Calu3 (cell line): ENCODE results near the gene RAPGEF5. TPM values are rescaled to one million over a fixed set of nuclear protein-coding genes. Genes with fewer than 3 reads are reported as not detected.
A peak's percentile ranks its signal among the peaks of the same experiment; 100 is the strongest.

Experiments
- BruUV-seq: library from RNA; stranded (reverse); fragments of 400-500 nt; replicated peaks from 2 replicates; lab custom pipeline; 2021; lab: Mats Ljungman, UMichigan
- CTCF ChIA-PET: fragments of 300-600 bp; sonication (Branson Sonifier 250); formaldehyde crosslinking; loops from one replicate; lab custom pipeline; 2022; ENCODE audit warnings: antibody characterized with exemption; lab: Charles Lee
- DNase-seq: peaks from one replicate; pipeline ENCODE4 v3.0.0; 2022
- H3K27ac Mint-ChIP-seq: one replicate; pipeline ENCODE4 v1.8.0; 2022; ENCODE audit warnings: mixed read lengths; ENCODE audit not compliant: unreplicated experiment
- H3K27me3 Mint-ChIP-seq: one replicate; pipeline ENCODE4 v1.8.0; 2022; ENCODE audit warnings: mixed read lengths; ENCODE audit not compliant: unreplicated experiment
- H3K36me3 Mint-ChIP-seq: one replicate; pipeline ENCODE4 v1.8.0; 2022; ENCODE audit warnings: mild to moderate bottlenecking, moderate library complexity, mixed read lengths; ENCODE audit not compliant: insufficient read depth, unreplicated experiment
- H3K4me1 Mint-ChIP-seq: one replicate; pipeline ENCODE4 v1.8.0; 2022; ENCODE audit warnings: mild to moderate bottlenecking, low read depth, mixed read lengths; ENCODE audit not compliant: unreplicated experiment
- H3K4me3 Mint-ChIP-seq: one replicate; pipeline ENCODE4 v1.8.0; 2022; ENCODE audit warnings: mild to moderate bottlenecking, low read depth, moderate library complexity, mixed read lengths; ENCODE audit not compliant: unreplicated experiment
- H3K9me3 Mint-ChIP-seq: one replicate; pipeline ENCODE4 v1.8.0; 2022; ENCODE audit warnings: low read depth, mixed read lengths; ENCODE audit not compliant: unreplicated experiment
- CTCF ChIP-seq: fragments of 200-600 bp; IDR thresholded peaks from one replicate; pipeline ENCODE4 v1.8.0; 2022; ENCODE audit warnings: antibody characterized with exemption; ENCODE audit not compliant: unreplicated experiment
- intact Hi-C: fragments of 100-400 bp; cut with micrococcal nuclease; formaldehyde crosslinking; loops from one replicate; pipeline ENCODE4 v1.10.0; 2022; ENCODE audit not compliant: unreplicated experiment
- total RNA-seq: library from RNA; stranded (reverse); gene quantifications from 2 replicates; pipeline ENCODE4 v1.2.3, GENCODE V29; 2022

RAPGEF5 gene
- total RNA-seq, 1 experiment from 2014 or later, result 108 TPM

DNA sequence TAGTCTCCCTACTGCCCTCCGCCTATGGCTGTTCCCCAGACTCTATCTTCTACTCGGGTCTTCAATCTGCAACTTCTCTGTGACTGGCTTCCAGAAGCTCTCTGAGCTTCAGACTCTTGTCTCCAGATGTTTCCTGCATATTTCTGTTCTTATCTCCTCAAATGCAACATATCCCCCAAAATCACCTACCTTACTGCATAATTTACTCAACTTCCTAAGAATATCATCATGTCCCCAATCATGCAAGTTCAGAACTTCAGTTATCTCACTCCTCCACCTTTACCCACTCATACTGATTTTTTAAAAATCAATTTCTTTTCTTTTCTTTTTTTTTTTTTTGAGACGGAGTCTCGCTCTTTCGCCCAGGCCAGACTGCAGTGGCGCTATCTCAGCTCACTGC, 68.8 kb downstream of the RAPGEF5 start:
- no peak for DNase-seq
- no peak for TF ChIP-seq CTCF
- Mint-ChIP-seq H3K4me1 (no peaks in the 10 kb centered on the region), H3K27ac (no peak overlapping the region), H3K9me3 (no peaks in the 10 kb centered on the region), H3K36me3 (peaks cover 12% of the 10 kb centered on the region), H3K27me3 (no peaks in the 10 kb centered on the region), H3K4me3 (no peak overlapping the region)
- no TSS peak for BruUV-seq
- intact Hi-C loops, result no loop called here
- CTCF ChIA-PET, result no interaction called here

GRCh38 chr7:22287412-22287811, 69.5 kb downstream of the RAPGEF5 start:
- no peaks in the 10 kb centered on the region for H3K27me3 Mint-ChIP-seq
- TF ChIP-seq CTCF, result no peak
- H3K9me3 Mint-ChIP-seq, result no peaks in the 10 kb centered on the region
- H3K4me3 Mint-ChIP-seq, result no peak overlapping the region
- H3K36me3 Mint-ChIP-seq, result peaks cover 12% of the 10 kb centered on the region
- H3K27ac Mint-ChIP-seq, result no peak overlapping the region
- BruUV-seq, result no TSS peak
- H3K4me1 Mint-ChIP-seq, result no peaks in the 10 kb centered on the region
- no peak for DNase-seq
- CTCF ChIA-PET, result no interaction called here
- intact Hi-C loops, result no loop called here

DNA sequence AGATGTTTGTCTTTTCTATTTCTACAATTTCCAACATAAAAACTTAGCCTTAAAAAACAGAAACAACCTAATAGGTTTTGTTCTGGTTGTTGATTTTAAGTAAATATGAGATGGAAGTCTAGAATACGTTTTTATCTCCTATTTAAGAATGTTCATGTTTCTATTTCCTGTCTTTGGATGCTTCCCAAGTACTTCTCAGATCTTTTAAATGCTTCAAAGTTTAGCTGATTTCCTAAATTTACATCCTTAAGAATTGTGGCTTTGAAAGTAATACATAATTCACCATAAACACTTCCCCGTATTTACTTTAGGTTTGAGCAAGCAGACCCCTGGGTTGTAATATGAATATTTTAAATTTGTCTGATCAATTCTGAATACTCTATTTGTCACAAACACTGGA, 70.5 kb downstream of the RAPGEF5 start:
- BruUV-seq, result no TSS peak
- Mint-ChIP-seq H3K9me3 (no peaks in the 10 kb centered on the region), H3K4me3 (no peak overlapping the region), H3K4me1 (no peaks in the 10 kb centered on the region), H3K27ac (no peak overlapping the region), H3K36me3 (peaks cover 12% of the 10 kb centered on the region), H3K27me3 (no peaks in the 10 kb centered on the region)
- no peak for TF ChIP-seq CTCF
- CTCF ChIA-PET, result no interaction called here
- no peak for DNase-seq
- intact Hi-C loops, result no loop called here

GRCh38 chr7:22281481-22281880, 75.5 kb downstream of the RAPGEF5 start:
- DNase-seq, result no peak
- no TSS peak for BruUV-seq
- Mint-ChIP-seq H3K9me3 (no peaks in the 10 kb centered on the region), H3K27ac (no peak overlapping the region), H3K4me3 (no peak overlapping the region), H3K36me3 (peaks cover 7% of the 10 kb centered on the region), H3K27me3 (no peaks in the 10 kb centered on the region), H3K4me1 (peaks cover 9% of the 10 kb centered on the region)
- intact Hi-C loops, result no loop called here
- CTCF ChIA-PET, result interaction anchor here (1.1 kb wide), 1 partner anchor 10 kb away, joined by 3 read pairs; no protein-coding TSS in a partner anchor
- no peak for TF ChIP-seq CTCF

DNA sequence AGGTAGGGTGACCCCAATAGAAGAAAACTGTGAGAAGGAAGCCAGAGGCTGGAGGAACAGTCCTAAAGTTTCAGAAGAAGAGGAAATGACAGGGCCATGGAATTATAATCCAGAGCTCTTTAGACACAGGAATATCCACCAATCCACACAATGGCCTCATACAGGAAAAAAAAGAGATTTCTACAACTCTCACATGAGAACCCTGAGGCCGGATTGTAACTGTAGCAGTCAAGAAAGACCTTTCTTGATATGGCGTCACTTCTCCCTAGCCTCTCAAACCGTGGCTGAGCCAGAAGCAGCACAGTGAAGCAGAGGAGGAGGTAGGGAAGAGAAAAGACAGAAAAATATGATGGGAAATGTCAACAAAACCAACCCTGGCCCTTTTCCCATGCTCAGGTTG, 76.9 kb downstream of the RAPGEF5 start:
- CTCF ChIA-PET, result no interaction called here
- H3K27me3 Mint-ChIP-seq, result no peaks in the 10 kb centered on the region
- intact Hi-C loops, result no loop called here
- H3K36me3 Mint-ChIP-seq, result peaks cover 9% of the 10 kb centered on the region
- H3K27ac Mint-ChIP-seq, result peak overlapping the region; percentile 10
- no peaks in the 10 kb centered on the region for H3K9me3 Mint-ChIP-seq
- TF ChIP-seq CTCF, result no peak
- no peak for DNase-seq
- H3K4me3 Mint-ChIP-seq, result no peak overlapping the region
- H3K4me1 Mint-ChIP-seq, result peaks cover 9% of the 10 kb centered on the region
- no TSS peak for BruUV-seq
